Activated CD4-positive, alpha-beta T cell treated with anti-CD3 and anti-CD28 coated beads, Interleukin-2, Interleukin-4, amounts not matched to agents 100 ng/mL and 50 ng/mL, durations not matched to agents 16 hours and 8 hours (primary cell): ENCODE data around the gene ARHGEF40.

Experiments
- DNase-seq: peaks from one replicate; pipeline ENCODE4 v3.0.0-alpha.2; 2020; ENCODE audit warnings: low spot score

ARHGEF40 gene

DNA sequence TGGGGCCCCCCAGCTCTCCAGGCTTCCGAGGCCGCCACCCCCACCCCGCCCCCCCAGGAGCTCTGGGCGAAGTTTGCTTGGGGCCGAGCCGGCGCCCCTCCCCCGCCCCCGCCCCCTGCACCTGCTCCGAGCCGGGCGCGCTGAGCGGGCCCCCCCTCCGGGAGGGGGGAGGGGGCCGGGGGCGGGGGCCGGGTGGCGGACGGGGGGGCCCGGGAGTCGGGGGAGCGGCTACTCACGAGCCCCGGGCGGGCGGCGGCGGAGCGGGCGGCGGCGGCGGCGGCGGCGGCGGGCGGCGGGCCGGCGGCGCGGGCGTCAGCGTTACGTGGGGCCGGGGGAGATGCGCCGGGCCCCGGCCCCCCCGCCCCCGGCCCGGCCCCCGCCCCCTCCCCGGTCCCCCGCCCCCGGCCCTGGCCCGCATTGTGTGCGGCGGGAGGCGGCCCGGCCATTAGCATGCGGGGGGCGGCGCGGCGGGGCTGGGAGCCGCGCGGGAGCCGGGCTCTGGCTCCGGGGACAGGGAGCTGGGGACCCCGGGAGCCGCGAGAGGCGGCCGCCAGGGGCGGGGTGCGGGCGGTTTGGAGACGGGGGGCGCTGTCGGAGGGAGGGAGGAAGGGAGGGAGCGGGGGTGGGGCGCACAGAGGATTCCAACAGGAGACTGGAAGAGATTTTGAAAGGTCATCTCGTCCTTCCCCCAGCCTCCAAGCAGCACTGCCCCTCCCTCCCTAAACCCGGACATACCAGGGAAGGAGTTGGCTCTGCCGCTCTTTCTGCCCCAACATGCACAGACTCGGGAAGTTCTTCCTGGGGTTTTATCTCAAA, 28.2 kb downstream of the ARHGEF40 start, which contains the start of gene ZNF219:
TSS of gene ZNF219 (minus strand) at position 580 of the 816 bp plus-strand sequence. CDS start 5,064 bp downstream, outside the sequence.
- no peak for DNase-seq

DNA sequence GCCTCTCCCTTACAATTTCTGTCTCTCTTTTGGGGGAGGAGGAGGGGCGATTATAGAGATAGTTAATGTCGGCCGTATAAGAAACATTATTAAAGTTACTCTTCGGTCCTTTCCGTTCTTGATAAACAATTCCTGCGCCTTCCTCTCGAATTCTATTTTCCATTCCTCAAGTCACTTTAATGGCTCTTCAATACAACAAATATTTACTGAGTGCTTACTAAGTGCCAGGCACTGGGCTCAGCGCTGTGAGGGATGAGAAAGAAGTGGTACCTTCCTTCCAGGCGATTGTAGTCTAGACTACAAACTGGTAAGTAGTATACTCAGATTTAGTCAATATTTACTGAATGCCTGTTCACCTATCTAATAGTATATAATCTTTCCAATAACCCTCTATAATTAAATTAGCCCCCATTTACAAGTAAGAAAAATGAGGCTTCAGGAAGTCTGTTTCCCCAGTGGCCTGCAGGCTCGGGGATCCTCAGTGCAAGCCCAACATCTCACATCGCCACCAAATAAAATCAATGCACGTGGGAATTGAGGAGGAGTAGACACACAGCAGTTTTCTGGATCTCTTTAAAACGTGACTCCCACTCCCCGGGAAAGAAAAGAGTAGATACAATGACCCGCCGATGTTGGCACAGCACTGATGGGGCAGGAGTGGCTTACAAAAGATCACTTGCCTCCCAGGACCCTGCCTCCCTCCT, 28.9 kb downstream of the ARHGEF40 start:
- no peak for DNase-seq

DNA sequence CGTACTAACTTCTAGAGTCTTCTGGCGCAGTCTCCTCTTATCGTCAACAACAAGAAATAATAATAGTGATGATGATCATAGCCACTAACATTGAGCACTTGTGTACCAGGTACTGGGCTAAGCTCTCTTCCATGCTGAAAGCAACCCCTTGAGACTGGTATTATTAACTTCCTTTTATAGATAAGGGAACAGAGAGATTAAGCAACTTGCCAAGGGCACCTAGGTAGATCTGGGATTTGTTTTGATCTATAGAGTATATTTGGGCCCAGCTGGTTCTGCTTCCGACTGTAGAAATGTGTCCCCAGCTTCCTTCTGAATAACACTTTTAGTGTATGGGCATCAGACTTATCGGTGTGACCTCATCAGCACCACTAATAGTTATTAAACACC, 29.5 kb downstream of the ARHGEF40 start:
- DNase-seq, result no peak

DNA sequence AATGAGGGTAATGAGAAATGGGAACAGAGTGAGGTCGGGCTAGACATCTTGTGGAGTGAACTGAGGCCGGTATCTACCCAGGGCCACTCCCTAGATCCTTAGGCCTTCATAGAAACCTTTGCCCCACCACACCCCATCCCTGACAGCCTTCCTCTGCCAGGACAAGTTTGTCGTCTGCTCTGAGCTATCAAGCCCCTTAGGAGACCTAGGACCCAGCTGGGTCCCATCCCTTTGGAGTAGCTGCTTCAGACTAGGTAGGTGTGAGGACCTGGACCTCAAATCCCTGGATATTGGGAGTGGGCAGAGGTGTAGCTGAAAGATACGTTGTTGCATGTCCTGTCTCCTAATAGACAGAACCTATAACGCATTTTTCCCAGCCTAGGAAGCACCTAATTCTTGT, 30.8 kb downstream of the ARHGEF40 start, which contains the start of gene TMEM253:
TSS of gene TMEM253 (plus strand) at position 136 of the 400 bp plus-strand sequence. CDS start 278 bp downstream, outside the sequence.
- no peak for DNase-seq

DNA sequence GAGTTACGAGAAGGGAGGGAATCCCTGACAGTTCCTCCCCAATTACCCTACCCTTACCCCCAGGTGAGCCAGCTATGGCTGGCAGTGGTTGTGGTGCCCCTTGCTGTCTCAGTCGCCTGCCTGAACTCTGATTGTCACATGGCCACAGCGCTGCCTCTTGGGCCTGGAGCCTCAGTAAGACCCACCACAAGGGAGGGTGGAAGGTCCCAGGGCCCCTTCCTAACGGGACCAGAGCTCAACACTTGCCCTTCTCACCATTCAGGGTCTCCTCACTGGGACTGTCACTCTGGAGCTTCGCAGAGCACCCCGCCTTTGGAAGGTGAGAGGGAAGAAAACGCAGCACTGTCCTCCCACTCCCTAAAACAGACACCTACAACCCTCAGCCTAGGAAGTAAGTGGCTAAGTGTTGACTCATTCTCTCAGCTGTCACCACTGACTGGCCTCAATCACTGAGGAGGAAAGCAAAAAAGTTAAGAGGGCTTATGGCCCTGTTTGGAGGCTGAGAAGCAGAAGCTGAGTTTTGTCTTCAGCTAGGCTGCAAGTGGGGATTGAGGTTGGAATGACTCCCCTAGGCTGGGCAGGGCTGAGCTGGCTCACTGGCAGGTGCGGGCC, 31.8 kb downstream of the ARHGEF40 start:
- no peak for DNase-seq

DNA sequence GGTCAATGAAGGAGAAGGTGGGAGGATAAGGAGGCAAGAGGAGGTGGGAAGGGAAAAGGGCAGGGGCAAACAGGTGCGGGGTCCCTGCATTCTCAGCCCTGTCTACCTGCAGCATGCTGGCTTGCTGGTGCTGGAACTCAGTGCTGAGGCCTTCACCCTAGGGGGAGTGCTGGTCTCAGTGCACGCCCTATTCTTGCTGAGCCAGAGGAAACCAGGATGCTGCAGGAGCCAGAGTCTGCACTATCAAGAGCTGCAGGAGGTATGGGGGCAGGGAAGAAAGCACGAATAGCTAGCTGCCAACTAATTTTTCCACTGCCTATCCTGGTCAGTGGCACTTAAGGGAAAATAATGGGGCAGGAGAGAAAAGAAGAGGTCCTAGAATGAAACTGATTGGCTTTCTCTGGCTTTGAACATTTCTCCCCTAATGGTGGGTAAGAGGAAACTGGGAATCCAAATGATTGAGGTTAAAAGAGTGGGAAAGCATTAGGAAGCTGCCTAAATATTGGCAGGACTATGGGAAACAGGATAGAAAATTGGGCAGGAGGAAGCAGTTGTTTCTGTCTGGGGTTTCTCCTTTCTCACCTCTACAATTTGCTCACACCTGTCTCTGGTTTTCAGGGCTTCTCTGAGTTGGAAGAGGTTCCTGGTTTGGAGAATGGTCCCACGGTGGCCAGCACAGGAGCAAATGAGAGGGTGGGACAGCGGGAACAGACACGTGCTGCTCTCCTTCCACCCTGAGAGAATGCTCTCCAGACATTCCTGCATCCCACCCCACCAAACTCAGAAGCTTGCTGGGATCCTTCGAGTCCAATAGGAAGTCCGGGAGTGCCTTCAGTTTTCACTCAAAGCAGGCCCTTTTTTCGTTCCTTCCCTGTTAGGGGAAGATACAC, 32.7 kb downstream of the ARHGEF40 start:
- DNase-seq, result no peak

DNA sequence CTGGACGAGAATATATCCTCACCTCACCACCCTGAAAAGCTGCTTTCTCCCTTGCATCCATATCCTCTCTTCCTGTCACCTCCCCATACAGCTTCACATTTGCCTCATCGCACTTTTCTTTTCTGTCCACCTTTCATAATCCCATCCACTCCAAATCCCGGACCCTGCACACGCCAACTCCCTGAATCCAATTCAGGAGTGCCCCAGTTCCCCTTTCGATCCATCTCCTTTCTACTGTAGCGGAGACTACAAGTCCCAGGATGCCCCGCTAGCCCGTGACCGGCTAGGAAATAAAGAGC, 33.3 kb downstream of the ARHGEF40 start:
- DNase-seq, result no peak

DNA sequence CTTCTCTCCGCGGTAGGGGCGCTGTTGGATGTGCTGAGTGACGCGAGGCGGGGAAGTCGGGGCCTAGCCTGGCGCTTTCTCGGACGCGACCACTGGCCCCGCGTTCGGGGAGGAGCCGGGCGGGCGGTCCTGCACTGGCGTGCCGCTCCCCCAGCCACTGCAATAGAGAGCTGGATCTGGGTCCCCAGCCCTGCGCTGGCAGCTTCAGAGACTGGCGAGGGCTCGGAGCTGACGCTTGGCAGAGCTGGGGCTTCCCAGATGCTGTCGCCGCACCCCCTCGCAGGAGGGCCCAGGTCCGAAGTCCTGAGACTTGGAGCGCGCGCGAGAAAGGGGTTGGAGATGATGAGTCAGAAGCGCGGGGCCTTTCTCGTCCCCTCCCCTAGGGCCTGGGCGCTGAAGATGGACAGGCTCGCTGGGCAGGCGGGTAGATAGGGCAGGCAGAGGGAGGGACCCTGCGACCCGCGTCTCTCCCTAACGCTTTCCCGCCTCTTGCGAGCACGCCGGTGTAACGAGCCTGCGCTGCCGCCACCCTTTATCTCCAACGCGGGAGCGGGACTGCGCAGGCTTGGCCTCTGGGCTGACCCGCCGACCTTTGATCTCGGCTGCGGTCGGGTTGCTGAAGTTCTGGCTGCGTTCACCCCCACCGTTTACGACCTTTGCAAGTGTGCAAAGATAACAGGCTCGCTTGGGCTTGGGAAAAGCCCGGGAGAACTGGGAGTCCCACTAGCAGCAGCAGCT, 33.8 kb downstream of the ARHGEF40 start:
- DNase-seq, result peak; percentile 96

DNA sequence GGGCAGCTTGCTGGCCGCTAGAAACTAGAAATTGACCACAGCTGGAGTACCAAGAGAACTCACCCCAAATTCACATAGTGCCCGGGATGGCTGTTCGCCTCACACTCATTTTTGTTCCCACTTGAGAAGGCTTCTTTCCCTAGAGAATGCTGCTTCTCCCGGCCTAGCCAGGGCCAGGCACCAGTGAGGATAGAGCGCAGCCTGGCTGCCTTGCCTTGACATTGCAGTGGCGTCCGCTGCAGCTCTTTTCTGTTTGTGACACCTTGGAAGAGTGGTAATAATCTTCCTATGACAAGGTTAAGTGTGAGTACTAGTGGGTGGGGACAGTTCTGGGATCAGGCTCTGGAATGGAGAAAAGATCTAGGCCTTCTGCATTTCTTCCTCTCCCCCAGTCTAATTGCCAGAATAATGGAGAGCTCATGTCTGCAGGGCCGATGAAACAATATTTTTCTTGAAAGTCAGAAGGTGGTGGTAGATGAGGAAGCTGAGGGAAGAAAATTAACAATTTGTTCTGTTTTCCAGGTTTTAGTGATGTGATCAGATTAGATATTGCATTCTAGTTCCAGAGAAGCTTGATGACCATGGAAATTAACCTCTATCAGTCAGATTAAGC, 34.5 kb downstream of the ARHGEF40 start:
- DNase-seq, result peak; percentile 71

DNA sequence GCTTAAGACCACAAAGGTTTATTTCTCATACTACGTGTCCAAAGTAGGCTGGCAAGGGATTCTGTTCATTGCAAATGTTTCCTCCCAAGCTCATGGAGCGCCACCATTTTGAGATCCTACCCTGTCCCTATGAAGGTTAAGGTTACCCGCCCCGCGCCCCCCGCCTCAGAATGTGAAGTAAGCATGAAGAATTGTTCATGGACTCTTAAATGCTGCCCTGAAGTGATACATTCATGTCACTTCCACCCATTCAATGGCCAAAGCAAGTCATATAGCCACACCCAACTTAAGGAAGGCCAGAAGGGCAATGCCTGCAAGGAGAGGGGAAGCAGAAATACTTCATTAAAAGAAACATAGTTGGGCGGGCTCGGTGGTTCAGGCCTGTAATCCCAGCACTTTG, 35.0 kb downstream of the ARHGEF40 start:
- DNase-seq, result no peak

DNA sequence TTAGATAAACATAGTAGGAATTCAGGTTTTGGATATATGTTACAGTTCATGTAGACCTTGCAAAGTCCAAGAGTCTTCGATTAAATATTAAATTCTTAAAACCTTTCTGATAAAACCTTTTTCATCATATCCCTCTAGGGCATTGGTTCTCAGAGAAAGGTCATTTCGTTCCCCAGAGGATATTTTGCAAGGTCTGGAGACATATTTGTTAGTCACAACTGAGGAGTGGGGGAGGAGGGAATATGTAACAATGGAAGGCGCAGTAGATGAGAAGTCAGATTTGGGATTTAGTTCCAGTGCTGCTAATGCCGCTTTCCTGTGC, 36.0 kb downstream of the ARHGEF40 start:
- DNase-seq, result no peak

DNA sequence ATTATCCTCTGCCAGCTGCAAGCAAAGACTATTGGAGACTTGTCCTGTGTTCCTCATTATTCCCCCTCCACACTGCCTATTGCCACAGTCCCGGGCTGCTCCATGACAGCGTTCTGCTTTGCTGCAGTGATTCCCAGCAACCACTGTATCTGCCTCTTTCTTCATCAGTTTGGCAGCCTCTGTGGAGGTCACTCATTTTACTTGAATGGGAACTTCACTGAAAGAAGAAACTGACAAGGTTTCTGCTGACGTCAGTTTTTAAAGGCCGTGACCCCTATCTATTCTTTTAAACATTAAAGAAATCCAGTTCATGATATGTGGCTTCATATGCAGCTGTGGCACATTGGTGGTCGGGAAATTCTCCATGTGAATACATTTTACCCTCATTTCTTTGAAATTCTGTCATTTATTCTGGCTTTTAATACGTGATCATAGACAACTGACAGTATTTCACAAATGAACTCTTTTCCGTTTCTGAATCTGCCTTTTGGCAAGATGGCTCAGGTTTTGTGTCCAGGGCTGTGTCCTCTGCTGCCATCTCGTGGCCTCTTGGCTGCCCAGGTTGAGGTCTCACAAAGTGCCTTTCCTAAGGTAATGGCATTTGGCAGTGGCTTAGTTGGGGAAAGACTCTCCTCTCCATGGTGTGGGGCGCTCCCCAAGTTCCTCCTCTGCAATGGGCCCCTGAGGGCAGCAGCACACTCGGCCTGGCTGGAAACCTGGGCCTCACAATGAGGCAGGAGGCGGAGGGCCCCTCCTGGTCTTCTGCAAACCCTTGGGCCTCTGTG, 36.6 kb downstream of the ARHGEF40 start:
- DNase-seq, result peak; percentile 81

DNA sequence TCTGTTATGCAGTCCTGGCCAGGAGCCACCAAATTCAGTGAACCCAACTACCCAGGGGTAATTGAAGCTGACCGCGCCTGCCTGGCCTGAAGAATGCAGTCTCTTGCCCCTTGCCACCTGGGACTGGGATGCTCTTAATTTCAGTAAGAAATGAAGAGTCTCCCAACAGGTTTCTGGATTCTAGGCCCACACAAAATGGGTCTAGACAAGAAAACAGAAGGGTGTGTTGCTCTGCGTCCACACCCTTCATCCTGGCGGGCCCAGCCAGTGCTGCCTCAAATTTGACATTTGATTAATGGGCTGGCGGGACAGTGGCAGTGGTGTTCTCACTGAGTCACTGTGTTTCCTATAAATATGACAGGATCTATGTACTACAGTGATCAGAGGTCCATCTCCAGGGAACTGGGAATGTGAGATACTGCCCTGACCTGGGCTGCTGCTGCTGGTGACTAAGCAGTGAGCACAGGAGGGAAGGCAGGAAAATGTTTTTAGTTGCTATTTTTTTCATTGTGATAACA, 37.2 kb downstream of the ARHGEF40 start:
- DNase-seq, result no peak

DNA sequence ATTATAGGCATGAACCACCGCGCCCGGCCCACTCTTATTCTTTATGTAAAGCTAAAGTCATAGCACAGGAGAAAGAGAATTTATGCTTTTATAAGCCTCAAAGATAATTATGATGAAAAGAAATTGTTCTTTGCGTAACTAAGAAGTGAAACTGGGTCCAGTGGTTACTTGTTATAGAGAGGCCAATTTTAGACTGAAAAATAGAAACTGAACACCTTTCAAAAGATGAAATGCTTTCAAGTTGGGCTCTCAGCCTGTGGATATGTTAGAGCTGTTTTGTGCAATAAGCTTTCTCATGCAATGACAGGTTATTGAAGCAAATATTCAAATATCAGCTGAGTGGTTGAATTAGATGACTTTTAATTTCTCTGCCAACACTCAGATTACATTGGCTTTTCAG, 38.7 kb downstream of the ARHGEF40 start:
- no peak for DNase-seq

DNA sequence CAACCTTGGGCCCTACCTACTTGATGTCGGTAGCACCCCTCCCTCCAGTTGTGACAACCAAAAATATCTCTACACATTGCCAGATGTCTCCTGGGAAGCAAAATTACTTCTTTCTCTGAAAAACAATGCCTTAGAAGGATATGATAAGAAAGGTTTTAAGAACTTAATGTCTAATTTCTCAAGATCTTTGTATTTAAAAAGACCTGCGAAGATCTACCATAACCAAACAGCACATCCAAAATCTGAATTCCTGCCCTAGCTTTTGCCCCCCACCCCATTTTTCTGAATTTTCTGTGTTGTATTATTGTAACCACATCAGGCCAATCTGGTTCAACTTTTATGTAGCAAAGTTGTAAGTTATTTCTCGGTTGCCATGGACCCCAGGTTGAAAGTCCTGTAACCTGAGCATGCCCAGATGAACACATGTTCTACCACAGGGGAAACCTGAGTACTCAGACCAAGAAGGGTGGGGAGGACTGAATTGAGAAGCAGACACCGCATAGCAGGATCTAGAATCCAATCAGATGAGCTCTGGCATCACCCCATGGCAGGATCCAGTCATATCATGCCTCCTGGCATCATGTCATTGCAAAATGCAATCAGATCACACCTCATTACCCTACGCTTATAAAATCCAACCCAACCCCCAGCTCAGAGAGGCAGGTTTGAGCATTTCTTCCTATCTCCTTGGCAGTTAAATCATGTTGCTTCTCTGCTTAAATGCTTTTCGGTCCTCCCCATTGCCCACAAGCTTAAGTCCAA, 39.5 kb downstream of the ARHGEF40 start:
- DNase-seq, result peak; percentile 80

DNA sequence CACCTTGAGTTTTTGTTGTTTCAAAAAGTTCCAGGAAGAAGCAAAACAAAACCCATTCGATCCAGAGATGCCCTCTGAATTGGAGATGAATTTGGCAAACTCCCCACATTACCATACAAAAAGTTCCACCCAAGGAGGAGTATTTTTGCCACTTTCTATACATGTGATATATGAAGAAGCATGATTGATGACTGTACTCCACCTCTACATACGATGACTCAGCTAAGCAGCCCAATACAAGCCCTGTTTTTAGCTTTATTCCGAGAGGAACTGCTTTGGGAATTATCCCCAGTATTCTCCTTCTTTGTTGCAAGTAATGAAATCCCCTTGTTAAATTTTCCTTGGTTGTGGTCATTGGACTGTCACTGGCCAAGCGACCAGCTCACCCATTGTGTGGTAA, 42.2 kb downstream of the ARHGEF40 start:
- no peak for DNase-seq

DNA sequence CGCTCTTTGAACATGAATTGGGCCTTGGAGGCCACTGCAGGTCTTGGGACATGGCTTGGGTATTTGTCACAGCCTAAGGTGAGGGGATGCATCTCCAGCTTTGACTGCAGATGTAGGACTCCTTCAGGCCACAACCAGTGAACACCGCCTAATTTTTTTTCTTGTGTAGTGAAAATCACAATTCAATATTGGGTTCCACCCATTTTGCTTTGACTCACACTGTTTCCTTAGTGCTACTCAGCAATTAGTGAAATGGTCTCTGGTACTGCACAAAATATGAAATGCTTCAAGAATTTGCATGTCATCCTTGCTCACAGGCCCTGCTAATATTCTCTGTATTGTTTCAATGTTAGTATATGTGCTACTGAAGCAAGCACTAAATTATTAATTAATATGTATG, 43.3 kb downstream of the ARHGEF40 start:
- no peak for DNase-seq

DNA sequence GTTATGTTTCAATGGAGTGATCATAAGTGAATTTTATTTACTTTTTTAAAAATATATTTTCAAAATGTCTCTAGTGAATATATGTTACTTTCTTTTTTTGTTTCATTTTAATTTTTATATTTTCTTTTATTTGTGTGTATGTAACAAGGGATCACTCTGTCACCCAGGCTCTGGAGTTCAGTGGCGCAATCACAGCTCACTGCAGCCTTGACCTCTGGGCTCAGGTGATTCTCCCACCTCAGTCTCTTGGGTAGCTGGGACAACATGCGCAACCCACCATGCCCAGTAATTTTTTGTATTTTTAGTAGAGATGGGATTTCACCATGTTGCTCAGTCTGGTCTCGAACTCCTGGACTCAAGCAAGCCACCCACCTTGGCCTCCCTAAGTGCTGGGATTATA, 48.8 kb downstream of the ARHGEF40 start:
- DNase-seq, result no peak

DNA sequence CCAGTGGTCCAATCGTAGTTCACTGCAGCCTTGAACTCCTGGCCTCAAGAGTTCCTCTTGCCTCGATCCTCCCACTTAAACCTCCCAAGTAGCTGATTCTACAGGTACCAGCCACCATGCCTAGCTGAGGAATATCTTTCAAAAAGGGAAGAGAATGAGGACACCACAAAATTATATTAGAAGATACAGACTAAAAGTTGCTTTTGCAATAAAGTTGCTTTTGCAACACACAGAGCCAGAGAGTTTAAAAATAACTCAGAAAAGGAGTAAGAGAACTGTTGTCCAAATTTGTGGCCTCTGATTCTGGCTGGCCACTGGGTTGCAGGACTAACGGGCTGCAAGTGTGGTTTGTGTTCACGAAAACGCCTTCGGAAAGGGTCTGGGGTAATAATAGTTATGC, 50.6 kb downstream of the ARHGEF40 start:
- no peak for DNase-seq
